T-cell (primary cell): ENCODE results near the gene SPRN. TPM values are rescaled to one million over a fixed set of nuclear protein-coding genes. Genes with fewer than 3 reads are reported as not detected.

Experiments used
- ATAC-seq, 4 experiments: fragments of 200-7000 bp in 3 of 4; fragments of 150-1000 bp in 1 of 4; cut with Tn5 transposase; replicated peaks in 1 of 4; 1 replicate in 3 of 4; 2 replicates in 1 of 4; pipeline ENCODE4 v1.10.0; 2021; ENCODE audit warnings: moderate library complexity in 3 of 4, mild to moderate bottlenecking in 2 of 4, moderate number of reproducible peaks in 1 of 4
- CTCF ChIA-PET, 2 donors: fragments of 300-600 bp; sonication (Branson Sonifier 250); formaldehyde crosslinking; loops; one replicate each; lab custom pipeline; 2022; ENCODE audit warnings: antibody characterized with exemption in 2 of 2; lab: Charles Lee
- POLR2A ChIA-PET, 2 donors: fragments of 300-600 bp; sonication (Branson Sonifier 250); formaldehyde crosslinking; loops; one replicate each; lab custom pipeline; 2022; ENCODE audit warnings: antibody characterized with exemption in 2 of 2; lab: Charles Lee
- DNase-seq, 35 experiments: peaks; one replicate each; pipeline versions ENCODE4 v3.0.0 to v3.0.0-alpha.2; 2013 to 2023
- H3K27ac ChIP-seq: one replicate; pipeline ENCODE4 v1.5.1; 2013; ENCODE audit warnings: low read length
- H3K27me3 ChIP-seq, 2 experiments: replicated peaks in 1 of 2; 1 replicate in 1 of 2; 2 replicates in 1 of 2; pipeline versions ENCODE4 v1.6.1 to v1.7.0; 2013; ENCODE audit warnings: low read length in 1 of 2, mixed read lengths in 1 of 2; ENCODE audit not compliant: control insufficient read depth in 2 of 2, insufficient read depth in 2 of 2; ENCODE audit errors: extremely low read depth in 1 of 2
- H3K36me3 ChIP-seq, 2 donors: 1 replicate in 1 of 2; 2 replicates in 1 of 2; pipeline versions ENCODE4 v1.6.1 to v1.7.0; 2013; ENCODE audit warnings: low read length in 1 of 2; ENCODE audit not compliant: control insufficient read depth in 2 of 2, insufficient read depth in 1 of 2; ENCODE audit errors: extremely low read depth in 1 of 2
- H3K4me1 ChIP-seq, 2 experiments: 1 replicate in 1 of 2; 2 replicates in 1 of 2; pipeline versions ENCODE4 v1.6.1 to v1.7.0; 2013; ENCODE audit warnings: low read length in 2 of 2, mixed read lengths in 1 of 2; ENCODE audit not compliant: insufficient read depth in 2 of 2, control insufficient read depth in 1 of 2; ENCODE audit errors: extremely low read depth in 1 of 2
- H3K4me3 ChIP-seq, 2 donors: 1 replicate in 1 of 2; 2 replicates in 1 of 2; pipeline versions ENCODE4 v1.5.1 to v1.7.0; 2013; ENCODE audit warnings: mild to moderate bottlenecking in 2 of 2, low read length in 1 of 2, moderate library complexity in 1 of 2; ENCODE audit not compliant: control insufficient read depth in 1 of 2; ENCODE audit errors: extremely low read depth in 1 of 2
- H3K9me3 ChIP-seq: 2 replicates; pipeline ENCODE4 v1.7.0; 2013
- H3K27ac Mint-ChIP-seq, 2 donors: one replicate each; pipeline ENCODE4 v1.8.0; 2020 to 2021; ENCODE audit warnings: mild to moderate bottlenecking in 2 of 2, mixed read lengths in 2 of 2
- H3K27me3 Mint-ChIP-seq, 2 donors: one replicate each; pipeline ENCODE4 v1.8.0; 2021 to 2022; ENCODE audit warnings: mixed read lengths in 2 of 2
- H3K36me3 Mint-ChIP-seq: one replicate; pipeline ENCODE4 v1.8.0; 2021; ENCODE audit warnings: mixed read lengths
- H3K4me1 Mint-ChIP-seq, 3 donors: one replicate each; pipeline ENCODE4 v1.8.0; 2020 to 2022; ENCODE audit warnings: mixed read lengths in 3 of 3, mild to moderate bottlenecking in 1 of 3
- H3K4me3 Mint-ChIP-seq, 3 donors: one replicate each; pipeline ENCODE4 v1.8.0; 2020 to 2022; ENCODE audit warnings: mild to moderate bottlenecking in 3 of 3, mixed read lengths in 3 of 3, moderate library complexity in 3 of 3
- H3K9me3 Mint-ChIP-seq, 3 donors: one replicate each; pipeline ENCODE4 v1.8.0; 2020 to 2022; ENCODE audit warnings: mixed read lengths in 3 of 3
- WGBS: methylation state at CpG from one replicate; pipeline ENCODE4 v1.1.5; 2013; ENCODE audit warnings: missing lambda C conversion rate; ENCODE audit not compliant: insufficient coverage; 5-methylcytosine and 5-hydroxymethylcytosine counted together
- total RNA-seq, 35 experiments: library from RNA in 6 of 35; stranded (reverse) in 6 of 35; fragments of 120-200 nt in 1 of 35; gene quantifications; one replicate each; pipeline versions ENCODE4 v1.2.1 to v1.2.4 and lab custom pipeline; 2013 to 2026

SPRN gene
- total RNA-seq, 5 donors from 2014 or later (not counting 1 experiment from before 2014, with no cell fraction given), result 0.06 to 0.12 TPM; not detected in 3

DNA sequence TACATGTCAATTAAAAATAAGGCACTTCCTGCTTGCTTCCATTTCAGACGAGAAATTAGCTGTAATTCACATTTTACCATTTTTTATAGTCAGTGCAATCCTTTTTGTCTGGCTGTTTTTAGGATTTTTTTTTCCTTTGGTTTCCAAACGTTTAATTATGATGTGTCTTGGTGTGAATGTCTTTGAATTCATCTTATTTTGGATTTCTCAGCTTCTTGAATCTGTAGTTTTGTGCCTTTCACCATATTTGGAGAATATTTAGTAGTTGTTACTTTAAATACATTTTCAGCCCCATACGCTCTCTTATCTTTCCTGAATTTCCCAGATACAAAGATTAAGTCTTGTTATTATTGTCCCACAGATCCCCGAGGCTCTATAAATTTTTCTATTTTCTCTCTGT is 26.9 kb upstream of the SPRN start:
- ChIA-PET CTCF (no interaction called here), POLR2A (no interaction called here)
- Histone ChIP-seq H3K4me3 (no peak overlapping the region), H3K9me3 (peaks cover 17% of the 10 kb centered on the region), H3K4me1 (no peaks in the 10 kb centered on the region), H3K36me3 (no peaks in the 10 kb centered on the region), H3K27me3 (no peaks in the 10 kb centered on the region), H3K27ac (no peak overlapping the region)
- Mint-ChIP-seq H3K4me1 (peaks cover 0 to 2% (median 0%) of the 10 kb centered on the region in 3 donors), H3K36me3 (peaks cover 22% of the 10 kb centered on the region), H3K9me3 (peaks cover 16 to 30% (median 20%) of the 10 kb centered on the region in 3 donors), H3K27me3 (peaks cover 3 to 5% of the 10 kb centered on the region in 2 donors), H3K4me3 (no peak overlapping the region), H3K27ac (no peak overlapping the region)
- no CpG with 5 or more reads among the region's 4 CpGs for WGBS
- DNase-seq (no peak), ATAC-seq (no peak)

DNA sequence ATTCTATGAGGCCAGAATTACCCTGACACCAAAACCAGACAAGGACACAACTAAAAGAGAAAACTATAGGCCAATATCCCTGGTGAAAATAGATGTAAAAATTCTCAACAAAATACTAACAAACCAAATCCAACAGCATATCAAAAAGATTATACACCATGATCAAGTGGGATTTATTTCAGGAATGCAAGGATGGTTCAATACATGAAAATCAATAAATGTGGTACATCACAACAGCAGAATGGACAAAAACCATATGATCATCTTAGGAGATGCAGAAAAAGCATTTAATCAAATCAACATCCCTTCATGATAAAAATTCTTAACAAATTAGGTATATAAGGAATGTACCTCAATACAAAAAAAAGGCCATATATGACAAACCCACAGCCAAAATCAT is 23.7 kb upstream of the SPRN start:
- Mint-ChIP-seq H3K9me3 (peaks cover 16 to 30% (median 20%) of the 10 kb centered on the region in 3 donors), H3K36me3 (peaks cover 22% of the 10 kb centered on the region), H3K4me1 (peaks cover 0 to 4% (median 0%) of the 10 kb centered on the region in 3 donors), H3K4me3 (no peak overlapping the region), H3K27me3 (peaks cover 3 to 5% of the 10 kb centered on the region in 2 donors), H3K27ac (no peak overlapping the region)
- no peak overlapping the region for H3K27ac ChIP-seq
- no peak overlapping the region for H3K4me3 ChIP-seq
- ChIA-PET POLR2A (no interaction called here), CTCF (no interaction called here)
- H3K36me3 ChIP-seq, result no peaks in the 10 kb centered on the region
- H3K9me3 ChIP-seq, result peaks cover 17% of the 10 kb centered on the region
- peaks cover 0 to 4% of the 10 kb centered on the region in 2 experiments for H3K27me3 ChIP-seq
- no peak for ATAC-seq
- peaks cover 0 to 2% of the 10 kb centered on the region in 2 experiments for H3K4me1 ChIP-seq
- no peak for DNase-seq

DNA sequence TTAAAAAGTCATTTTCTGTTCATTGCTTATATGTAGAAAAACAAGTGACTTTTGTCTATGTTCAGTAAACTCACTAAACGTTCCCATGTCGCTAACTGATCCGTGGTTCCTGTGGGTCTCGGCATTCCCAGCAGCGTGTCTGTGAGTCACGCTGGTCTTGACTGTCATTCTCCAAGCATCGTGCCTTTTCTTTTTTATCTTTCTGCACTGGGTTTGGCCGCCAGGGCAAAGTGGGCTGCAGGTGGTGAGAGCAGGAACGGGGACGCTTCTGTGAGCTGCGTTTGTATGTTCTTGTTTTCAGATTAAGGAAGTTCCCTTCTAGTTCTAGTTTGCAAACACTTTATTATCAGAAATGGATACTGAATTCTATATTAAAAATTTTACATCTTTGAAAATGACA is 22.6 kb upstream of the SPRN start:
- CTCF ChIA-PET, result no interaction called here
- peaks cover 0 to 14% of the 10 kb centered on the region in 2 experiments for H3K4me1 ChIP-seq
- 80% methylated on average over 7 of the region's 11 CpGs for WGBS
- no peak overlapping the region for H3K27ac Mint-ChIP-seq
- H3K27me3 ChIP-seq, result peaks cover 0 to 12% of the 10 kb centered on the region in 2 experiments
- H3K9me3 ChIP-seq, result peaks cover 17% of the 10 kb centered on the region
- H3K36me3 Mint-ChIP-seq, result peaks cover 22% of the 10 kb centered on the region
- ATAC-seq, result no peak
- H3K4me1 Mint-ChIP-seq, result peaks cover 5 to 15% (median 10%) of the 10 kb centered on the region in 3 donors
- peaks cover 16 to 30% (median 20%) of the 10 kb centered on the region in 3 donors for H3K9me3 Mint-ChIP-seq
- H3K4me3 Mint-ChIP-seq, result no peak overlapping the region
- POLR2A ChIA-PET, result no interaction called here
- H3K36me3 ChIP-seq, result no peaks in the 10 kb centered on the region
- peaks cover 3 to 5% of the 10 kb centered on the region in 2 donors for H3K27me3 Mint-ChIP-seq
- no peak overlapping the region for H3K4me3 ChIP-seq
- H3K27ac ChIP-seq, result no peak overlapping the region
- DNase-seq, result no peak

DNA sequence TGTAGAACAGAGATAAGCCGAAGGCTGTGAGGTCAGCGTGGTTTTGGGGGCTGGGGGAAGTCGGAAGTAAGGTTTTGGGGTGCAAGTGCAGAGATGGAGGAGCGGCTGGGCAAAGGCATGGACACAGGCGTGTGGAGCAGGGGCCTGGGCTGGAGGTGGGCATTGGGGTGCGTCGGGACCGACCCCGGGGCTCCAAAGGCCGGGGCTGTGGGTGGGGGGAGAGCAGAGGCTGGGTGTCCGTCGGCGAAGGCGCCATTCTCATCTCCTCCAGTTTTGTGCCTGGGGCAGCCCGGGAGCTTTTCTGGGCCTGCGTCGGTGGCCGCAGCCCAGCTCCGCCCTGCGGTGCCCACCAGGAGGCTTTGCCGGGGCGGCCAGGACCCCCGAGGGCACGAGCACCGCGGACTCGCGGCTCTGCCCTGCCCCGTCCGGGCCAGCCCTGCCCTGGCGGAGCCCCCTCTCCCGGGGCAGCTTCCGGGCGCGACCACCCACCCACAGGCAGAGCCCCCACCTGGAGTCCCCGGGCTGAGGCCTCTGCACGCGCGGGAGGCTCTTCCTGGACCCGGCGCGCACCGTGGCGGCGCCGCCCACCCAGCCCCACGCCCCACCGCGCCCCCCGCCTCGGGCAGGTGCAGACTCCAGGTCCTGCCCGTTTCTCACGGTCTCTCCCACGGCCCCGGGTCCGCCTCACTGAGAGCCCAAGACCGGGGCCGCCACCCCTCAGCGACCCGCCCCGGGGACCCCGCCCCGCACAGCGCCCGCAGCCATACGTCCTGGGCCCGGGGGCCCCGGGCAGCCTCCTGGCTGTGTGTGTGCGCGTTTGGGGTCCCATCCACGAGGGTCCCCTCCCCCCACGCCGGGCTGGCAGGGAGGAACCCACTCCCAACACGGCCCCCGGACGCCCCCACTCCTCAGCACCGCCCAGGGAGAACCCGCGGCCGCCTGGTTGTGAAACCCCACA is 21.6 kb upstream of the SPRN start:
- 72% methylated on average over 50 of the region's 80 CpGs for WGBS
- Mint-ChIP-seq H3K27me3 (peaks cover 3 to 5% of the 10 kb centered on the region in 2 donors), H3K4me1 (peaks cover 5 to 21% (median 12%) of the 10 kb centered on the region in 3 donors), H3K9me3 (peaks cover 16 to 30% (median 20%) of the 10 kb centered on the region in 3 donors), H3K36me3 (peaks cover 22% of the 10 kb centered on the region), H3K27ac (no peak overlapping the region), H3K4me3 (no peak overlapping the region)
- Histone ChIP-seq H3K27ac (no peak overlapping the region), H3K4me3 (no peak overlapping the region), H3K36me3 (no peaks in the 10 kb centered on the region), H3K27me3 (peaks cover 0 to 15% of the 10 kb centered on the region in 2 experiments), H3K9me3 (peaks cover 17% of the 10 kb centered on the region), H3K4me1 (peaks cover 0 to 22% of the 10 kb centered on the region in 2 experiments)
- ATAC-seq (no peak), DNase-seq (no peak)
- POLR2A ChIA-PET, result no interaction called here
- CTCF ChIA-PET, result no interaction called here

DNA sequence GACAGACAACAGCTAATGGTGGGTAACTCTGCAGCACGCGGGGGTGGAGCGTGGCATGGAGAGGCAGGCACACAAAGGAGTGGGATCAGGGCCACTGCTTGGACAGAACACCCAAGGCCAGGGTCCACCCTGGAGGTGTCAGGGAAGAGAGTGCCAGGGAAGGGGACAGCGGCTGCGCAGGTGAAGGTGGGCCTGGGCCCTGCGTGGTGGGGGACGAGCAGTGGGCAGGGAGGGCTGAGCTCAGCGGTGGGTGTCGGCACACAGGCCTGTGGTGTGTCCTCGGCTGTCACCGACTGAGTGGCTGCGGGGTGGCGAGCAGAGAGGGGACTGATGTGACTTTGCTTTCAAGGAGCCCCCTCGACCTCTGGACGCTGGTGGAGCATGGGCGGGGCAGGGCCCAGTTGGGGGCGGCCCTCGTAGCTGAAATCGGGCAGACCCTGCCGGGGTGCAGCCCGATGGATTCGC is 20.9 kb upstream of the SPRN start:
- H3K36me3 Mint-ChIP-seq, result peaks cover 22% of the 10 kb centered on the region
- Histone ChIP-seq H3K4me1 (peaks cover 0 to 30% of the 10 kb centered on the region in 2 experiments), H3K36me3 (no peaks in the 10 kb centered on the region), H3K4me3 (no peak overlapping the region), H3K27ac (no peak overlapping the region), H3K9me3 (peaks cover 17% of the 10 kb centered on the region), H3K27me3 (peaks cover 0 to 20% of the 10 kb centered on the region in 2 experiments)
- WGBS, result 96% methylated on average over 18 of the region's 22 CpGs
- H3K4me3 Mint-ChIP-seq, result no peak overlapping the region
- H3K9me3 Mint-ChIP-seq, result peaks cover 16 to 30% (median 20%) of the 10 kb centered on the region in 3 donors
- H3K4me1 Mint-ChIP-seq, result peaks cover 5 to 22% (median 12%) of the 10 kb centered on the region in 3 donors
- no peak overlapping the region for H3K27ac Mint-ChIP-seq
- DNase-seq, result no peak
- POLR2A ChIA-PET, result no interaction called here
- H3K27me3 Mint-ChIP-seq, result peaks cover 3 to 5% of the 10 kb centered on the region in 2 donors
- no peak for ATAC-seq
- CTCF ChIA-PET, result no interaction called here

DNA sequence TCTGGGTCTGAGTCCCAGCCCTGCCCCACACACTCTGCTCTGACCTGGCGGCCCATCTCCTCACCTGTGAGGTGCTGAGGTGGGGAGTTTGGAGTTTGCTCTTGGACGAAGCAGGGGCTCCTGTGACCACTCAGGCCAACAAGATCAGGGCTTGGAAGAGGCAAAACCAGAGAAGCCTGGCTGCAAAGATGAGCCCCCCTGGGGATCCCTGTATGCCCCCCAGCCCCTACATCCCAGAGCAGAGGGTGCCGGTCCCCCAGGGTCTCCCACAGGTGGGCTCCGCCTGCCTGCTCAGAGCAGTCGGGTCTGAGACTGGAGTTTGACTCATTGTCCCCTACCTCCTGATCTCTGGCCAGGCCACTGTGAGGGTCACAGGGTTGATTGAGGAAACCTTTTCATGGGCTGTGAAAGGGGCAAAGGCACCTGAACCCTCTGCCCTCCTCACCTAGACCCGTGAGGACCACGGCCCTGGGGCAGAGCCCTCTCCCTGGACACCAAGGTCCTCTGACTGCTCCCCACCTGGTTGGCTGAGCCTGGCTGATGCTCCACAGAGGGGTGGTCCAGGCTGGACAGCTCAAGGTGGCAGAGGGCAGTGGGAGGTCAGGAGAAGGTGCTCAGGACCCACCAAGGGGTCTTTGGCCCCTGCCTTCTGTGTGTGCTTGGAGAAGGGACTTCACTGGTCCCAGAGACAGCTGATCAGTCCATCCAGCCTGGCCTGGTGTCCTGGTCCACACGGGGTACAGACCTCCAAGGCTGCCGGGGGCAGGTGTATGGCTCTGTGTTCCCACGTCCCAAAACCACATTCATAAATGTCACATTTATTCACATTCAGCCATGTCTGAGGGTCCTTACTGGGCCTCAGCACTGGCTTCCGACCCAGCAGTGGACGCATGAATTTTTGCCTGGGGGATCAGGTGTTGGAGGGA is 20.2 kb upstream of the SPRN start:
- ATAC-seq (no peak), DNase-seq (no peak)
- CTCF ChIA-PET, result no interaction called here

More for the DNA sequence above, 20.2 kb upstream of the SPRN start:
- H3K27me3 ChIP-seq, result peaks cover 0 to 20% of the 10 kb centered on the region in 2 experiments
- peaks cover 17% of the 10 kb centered on the region for H3K9me3 ChIP-seq
- Mint-ChIP-seq H3K27me3 (peaks cover 3 to 5% of the 10 kb centered on the region in 2 donors), H3K4me1 (peaks cover 5 to 24% (median 12%) of the 10 kb centered on the region in 3 donors), H3K4me3 (no peak overlapping the region), H3K9me3 (peaks cover 16 to 29% (median 20%) of the 10 kb centered on the region in 3 donors), H3K27ac (no peak overlapping the region), H3K36me3 (peaks cover 22% of the 10 kb centered on the region)
- H3K27ac ChIP-seq, result no peak overlapping the region
- no peak overlapping the region for H3K4me3 ChIP-seq
- no peaks in the 10 kb centered on the region for H3K36me3 ChIP-seq
- POLR2A ChIA-PET, result no interaction called here
- WGBS, result 64% methylated on average over 5 of the region's 12 CpGs
- peaks cover 0 to 31% of the 10 kb centered on the region in 2 experiments for H3K4me1 ChIP-seq
